ENCODE data around the gene GNB5. TPM values are rescaled to one million over a fixed set of nuclear protein-coding genes. Genes with fewer than 3 reads are reported as not detected.
A peak's percentile ranks its signal among the peaks of the same experiment; 100 is the strongest.

Gene GNB5
- total RNA-seq, 1 donor from 2014 or later, result 22.3 TPM

GRCh38 chr15:52218371-52218770, 27.2 kb upstream of the GNB5 start:
- Mint-ChIP-seq H3K4me1 (no peaks in the 10 kb centered on the region), H3K36me3 (peaks cover 38% of the 10 kb centered on the region), H3K9me3 (no peaks in the 10 kb centered on the region), H3K27me3 (ENCODE audit: low read depth) (no peaks in the 10 kb centered on the region), H3K27ac (no peak overlapping the region), H3K4me3 (no peak overlapping the region)
- no peak for DNase-seq (ENCODE audit: low spot score in 2 of 2, unreplicated experiment in 2 of 2)
- no peak for TF ChIP-seq CTCF (IDR thresholded peaks at IDR 0.05; ENCODE audit: unreplicated experiment)

GRCh38 chr15:52217186-52217585, 26.0 kb upstream of the GNB5 start:
- H3K27me3 Mint-ChIP-seq (ENCODE audit: low read depth), result no peaks in the 10 kb centered on the region
- H3K9me3 Mint-ChIP-seq, result no peaks in the 10 kb centered on the region
- no peak for DNase-seq (ENCODE audit: low spot score in 2 of 2, unreplicated experiment in 2 of 2)
- peaks cover 29% of the 10 kb centered on the region for H3K36me3 Mint-ChIP-seq
- TF ChIP-seq CTCF (IDR thresholded peaks at IDR 0.05; ENCODE audit: unreplicated experiment), result no peak
- H3K4me1 Mint-ChIP-seq, result no peaks in the 10 kb centered on the region
- no peak overlapping the region for H3K4me3 Mint-ChIP-seq
- H3K27ac Mint-ChIP-seq, result no peak overlapping the region

- no peak for TF ChIP-seq CTCF (IDR thresholded peaks at IDR 0.05; ENCODE audit: unreplicated experiment)
- H3K36me3 Mint-ChIP-seq, result peaks cover 26% of the 10 kb centered on the region
- H3K27ac Mint-ChIP-seq, result no peak overlapping the region
- H3K27me3 Mint-ChIP-seq (ENCODE audit: low read depth), result no peaks in the 10 kb centered on the region
- H3K9me3 Mint-ChIP-seq, result no peaks in the 10 kb centered on the region
- no peaks in the 10 kb centered on the region for H3K4me1 Mint-ChIP-seq
- no peak overlapping the region for H3K4me3 Mint-ChIP-seq
- no peak for DNase-seq (ENCODE audit: low spot score in 2 of 2, unreplicated experiment in 2 of 2)
These were observed 23.4 kb upstream of the GNB5 start for GRCh38 chr15:52214553-52214952.

DNA sequence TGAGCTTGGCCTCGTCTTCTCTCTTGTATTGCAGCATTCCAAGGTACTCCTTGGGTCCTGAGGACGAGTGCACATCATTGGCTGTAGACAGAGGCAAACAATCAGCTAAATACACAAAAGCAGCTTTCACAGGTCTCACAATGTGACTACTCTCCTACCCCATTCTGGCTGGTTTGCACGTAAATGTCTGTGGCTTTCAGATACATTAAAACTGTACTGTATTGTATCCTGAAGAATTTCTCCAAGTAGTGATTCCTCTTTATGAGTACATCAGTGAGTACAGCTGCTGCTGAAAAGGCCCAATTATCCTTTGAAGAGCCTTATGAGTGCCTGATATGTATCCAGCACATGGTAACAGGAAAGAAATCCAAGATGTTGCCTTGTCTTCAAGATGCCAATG, 22.0 kb upstream of the GNB5 start:
- H3K36me3 Mint-ChIP-seq, result peaks cover 19% of the 10 kb centered on the region
- DNase-seq (ENCODE audit: low spot score in 2 of 2, unreplicated experiment in 2 of 2), result no peak
- no peaks in the 10 kb centered on the region for H3K27me3 Mint-ChIP-seq (ENCODE audit: low read depth)
- no peak overlapping the region for H3K27ac Mint-ChIP-seq
- H3K9me3 Mint-ChIP-seq, result no peaks in the 10 kb centered on the region
- no peak overlapping the region for H3K4me3 Mint-ChIP-seq
- TF ChIP-seq CTCF (IDR thresholded peaks at IDR 0.05; ENCODE audit: unreplicated experiment), result no peak
- H3K4me1 Mint-ChIP-seq, result no peaks in the 10 kb centered on the region

DNA sequence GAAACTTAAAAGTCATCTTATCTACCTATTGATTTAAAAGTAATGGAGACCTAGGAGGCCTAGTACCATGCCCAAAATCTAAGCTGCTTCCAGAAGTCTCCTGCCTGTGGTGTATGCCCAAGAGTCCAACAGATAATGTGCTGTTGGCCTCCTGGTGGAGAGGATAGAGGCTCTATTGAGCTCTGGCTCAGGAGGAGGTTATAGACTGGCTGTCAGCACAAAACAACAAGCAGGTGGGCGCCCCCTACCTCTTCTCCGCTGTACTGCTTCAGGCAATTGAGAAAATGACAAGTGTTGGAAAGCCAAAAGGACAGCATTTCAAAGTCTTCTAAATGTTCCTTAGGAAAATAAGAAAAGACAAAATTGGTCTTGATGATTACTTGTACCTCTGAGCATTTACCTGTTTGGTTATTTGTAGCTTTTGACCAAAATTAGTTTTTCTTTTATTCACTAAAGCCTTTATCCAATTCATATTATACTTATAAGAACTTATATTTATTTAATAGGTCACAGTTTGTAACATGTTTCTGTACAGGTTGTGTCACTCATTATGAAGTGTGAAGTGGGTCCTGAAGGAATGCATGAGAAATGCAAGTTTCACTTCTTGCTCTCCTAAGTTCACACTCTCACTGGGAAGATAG, 17.2 kb upstream of the GNB5 start:
- Mint-ChIP-seq H3K9me3 (no peaks in the 10 kb centered on the region), H3K4me1 (no peaks in the 10 kb centered on the region), H3K27ac (no peak overlapping the region), H3K4me3 (no peak overlapping the region), H3K36me3 (peaks cover 18% of the 10 kb centered on the region), H3K27me3 (ENCODE audit: low read depth) (no peaks in the 10 kb centered on the region)
- peak; percentile 52 for TF ChIP-seq CTCF (IDR thresholded peaks at IDR 0.05; ENCODE audit: unreplicated experiment)
- DNase-seq (ENCODE audit: low spot score in 2 of 2, unreplicated experiment in 2 of 2), result peak in 1 of 2 experiments; percentile 55

- H3K4me1 Mint-ChIP-seq, result no peaks in the 10 kb centered on the region
- H3K27me3 Mint-ChIP-seq (ENCODE audit: low read depth), result no peaks in the 10 kb centered on the region
- no peak overlapping the region for H3K4me3 Mint-ChIP-seq
- DNase-seq (ENCODE audit: low spot score in 2 of 2, unreplicated experiment in 2 of 2), result no peak
- H3K36me3 Mint-ChIP-seq, result peaks cover 18% of the 10 kb centered on the region
- TF ChIP-seq CTCF (IDR thresholded peaks at IDR 0.05; ENCODE audit: unreplicated experiment), result no peak
- H3K9me3 Mint-ChIP-seq, result no peaks in the 10 kb centered on the region
- H3K27ac Mint-ChIP-seq, result no peak overlapping the region
These were observed 16.0 kb upstream of the GNB5 start for GRCh38 chr15:52207191-52207590.
